HS-5 (cell line): ENCODE data around the gene ERP27.

Experiments used
- DNase-seq: peaks from one replicate; pipeline ENCODE4 v3.0.0-alpha.2; 2012; ENCODE audit warnings: low read depth

ERP27 gene

DNA sequence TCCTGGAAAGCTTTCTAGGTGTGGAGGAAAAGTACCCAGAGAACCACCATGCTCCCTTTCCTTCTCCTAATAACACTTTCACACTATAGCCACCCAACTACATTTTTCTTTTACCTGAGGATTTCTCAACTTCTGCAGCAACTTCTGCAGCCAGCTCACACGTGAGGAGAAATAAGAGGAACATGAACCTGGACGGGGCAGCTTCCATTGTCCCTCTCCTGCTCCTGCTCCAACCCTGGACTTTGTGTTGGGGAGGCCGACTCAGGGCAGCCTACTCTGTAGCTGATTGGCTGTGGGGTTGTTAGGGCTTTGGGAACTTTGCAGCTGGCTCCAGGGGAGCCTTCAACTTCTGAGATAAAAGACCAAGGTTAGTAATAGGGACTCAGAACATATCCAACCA is at the start of gene ERP27:
Gene ERP27, minus strand, starts transcription at position 237 of the 400 bp plus-strand sequence. Its CDS starts 29 bp downstream, at position 208.
- no peak for DNase-seq

- no peak for DNase-seq
Observed at GRCh38 chr12:14988035-14988434, 49.7 kb upstream of the ERP27 start.

DNA sequence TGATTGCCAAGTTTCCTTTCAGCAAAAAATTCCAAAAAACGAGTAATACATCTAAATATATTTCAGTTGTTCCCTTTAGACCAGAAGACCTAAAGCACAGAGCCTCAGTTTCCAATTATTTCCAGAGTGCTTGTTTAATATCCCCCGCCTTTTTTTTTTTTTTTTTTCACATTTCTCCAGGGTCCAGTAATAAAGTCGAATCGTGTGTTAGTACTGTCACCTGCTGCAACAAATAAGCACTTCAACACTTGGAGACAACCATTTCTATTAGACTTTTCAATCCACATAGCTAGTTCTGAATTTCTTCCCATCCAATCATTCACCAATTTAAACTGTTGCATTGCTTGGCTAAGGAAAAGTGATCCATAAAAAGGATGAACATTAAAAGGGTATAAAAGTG is 48.1 kb upstream of the ERP27 start:
- DNase-seq = no peak

GRCh38 chr12:14984766-14985285 is 46.5 kb upstream of the ERP27 start:
- no peak for DNase-seq

DNA sequence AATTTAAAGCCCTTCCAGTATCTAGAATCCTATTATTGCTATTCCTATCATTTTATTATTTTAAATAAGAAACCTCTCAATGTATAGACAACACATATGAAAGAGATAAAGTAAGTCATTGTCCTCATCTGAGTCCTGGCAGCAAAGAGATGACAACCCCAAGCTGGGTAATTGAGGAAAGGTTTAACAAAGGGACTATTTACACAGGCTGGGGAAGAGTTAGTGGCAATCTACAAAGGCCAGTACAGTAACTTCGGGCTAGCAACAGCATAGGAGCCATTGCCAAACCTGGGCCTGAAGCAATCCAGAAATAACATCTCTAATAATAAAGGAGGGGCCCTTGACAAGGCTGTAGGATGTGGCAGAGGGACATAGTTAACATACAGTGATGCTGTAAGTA is 45.7 kb upstream of the ERP27 start:
- DNase-seq = no peak

- DNase-seq = no peak
Observed at GRCh38 chr12:14982991-14983390, 44.7 kb upstream of the ERP27 start.

- DNase-seq = no peak
Observed at GRCh38 chr12:14982562-14982961, 44.2 kb upstream of the ERP27 start.

DNA sequence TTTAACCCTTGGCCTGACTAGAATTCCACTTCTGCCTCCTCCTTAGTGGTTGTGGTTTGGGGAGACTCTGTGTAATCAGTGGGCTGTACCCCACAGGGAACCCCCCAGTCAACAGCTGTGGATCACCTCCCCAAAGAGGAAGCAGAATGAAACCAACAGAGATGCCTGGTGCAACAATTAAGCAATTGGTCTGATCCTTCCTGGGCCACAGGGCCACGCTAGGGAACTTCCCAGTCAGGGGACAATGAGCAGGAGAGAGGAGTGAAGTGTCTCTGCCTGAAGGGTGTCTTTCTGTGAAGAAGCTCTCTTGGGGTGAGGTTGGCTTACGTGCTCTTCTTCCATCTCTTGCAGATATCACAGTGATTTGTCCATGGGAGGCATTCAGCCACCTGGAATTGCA is 42.7 kb upstream of the ERP27 start:
- DNase-seq = no peak

DNA sequence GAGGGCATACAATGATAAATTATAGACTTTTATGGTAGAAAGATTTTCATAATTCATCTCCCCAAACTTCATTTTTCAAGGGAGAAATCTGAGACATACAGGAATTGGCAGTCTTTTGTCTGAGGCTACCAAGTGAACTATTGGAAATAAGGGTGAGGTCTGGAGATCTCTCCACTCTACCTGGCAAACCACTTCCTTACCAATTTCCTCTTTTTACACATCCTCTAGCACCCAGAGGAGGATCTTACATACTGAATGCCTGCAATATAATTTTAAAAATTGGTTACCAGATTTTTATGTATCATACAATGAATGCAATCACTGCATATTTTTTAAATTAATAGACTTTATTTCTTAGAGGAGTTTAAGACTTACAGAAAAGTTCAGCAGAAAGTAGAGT is 41.1 kb upstream of the ERP27 start:
- DNase-seq = no peak

- DNase-seq = no peak
Observed at GRCh38 chr12:14976658-14977057, 38.3 kb upstream of the ERP27 start.

DNA sequence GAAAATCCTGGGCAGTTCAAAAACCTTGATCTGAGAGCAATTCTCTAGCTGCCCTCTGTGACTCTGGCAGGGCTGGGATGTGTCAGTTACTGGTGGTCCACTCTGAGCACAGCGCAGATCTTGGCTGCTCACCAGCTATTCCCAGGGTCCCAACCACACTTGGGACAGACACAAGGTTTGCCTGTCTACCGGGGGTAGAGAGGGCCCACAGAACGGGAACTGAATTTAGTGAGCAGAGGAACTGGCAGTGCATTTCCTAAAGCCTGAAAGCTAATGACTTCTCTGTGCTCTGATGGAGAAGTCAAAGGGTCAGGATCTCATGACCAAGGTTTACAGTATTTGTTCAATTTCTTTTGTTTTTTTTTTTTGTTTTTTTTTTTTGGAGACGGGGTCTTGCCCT is 37.1 kb upstream of the ERP27 start:
- no peak for DNase-seq

DNA sequence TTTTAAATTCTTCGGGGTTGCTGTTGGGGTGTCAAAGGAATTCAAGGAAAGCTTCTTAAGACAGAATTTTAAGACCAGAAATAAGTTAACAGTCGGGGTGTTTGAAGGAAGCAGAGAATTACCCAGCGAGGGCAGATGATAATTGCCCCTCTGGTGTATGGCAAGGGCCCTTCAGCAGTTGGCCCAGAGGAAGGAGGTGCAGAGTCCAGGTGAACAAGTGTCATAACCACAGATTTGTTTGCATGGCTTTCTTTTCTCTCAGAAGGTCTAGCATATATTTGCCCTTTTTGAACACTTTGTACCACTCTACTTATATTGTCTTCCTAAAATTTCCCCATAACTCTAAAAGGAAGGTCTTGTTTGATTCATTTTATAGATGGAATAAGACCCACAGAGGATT is 36.3 kb upstream of the ERP27 start:
- DNase-seq = no peak

DNA sequence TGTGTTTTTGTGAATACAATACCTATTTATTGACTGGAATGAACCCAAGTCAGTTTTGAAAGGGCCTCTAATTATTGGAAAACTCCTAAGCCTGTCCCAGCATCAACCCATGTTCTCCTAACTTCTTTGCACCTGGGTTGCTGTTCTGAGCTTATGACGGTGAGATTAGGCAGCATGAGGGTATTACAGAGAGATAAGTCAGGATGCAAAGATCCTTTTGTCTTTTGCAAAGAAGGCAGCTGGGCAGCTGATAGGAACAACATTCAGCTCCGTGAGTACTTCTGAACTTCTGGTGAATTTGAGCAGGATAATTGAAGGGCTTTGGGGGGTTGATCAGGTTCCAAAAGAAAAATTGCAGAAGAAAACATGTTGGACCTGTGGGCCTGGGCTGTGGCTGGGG is 34.5 kb upstream of the ERP27 start, which contains the start of gene PDE6H:
Gene PDE6H, plus strand, starts transcription at position 227 of the 400 bp plus-strand sequence. CDS start 4,971 bp downstream, outside the sequence.
- no peak for DNase-seq

DNA sequence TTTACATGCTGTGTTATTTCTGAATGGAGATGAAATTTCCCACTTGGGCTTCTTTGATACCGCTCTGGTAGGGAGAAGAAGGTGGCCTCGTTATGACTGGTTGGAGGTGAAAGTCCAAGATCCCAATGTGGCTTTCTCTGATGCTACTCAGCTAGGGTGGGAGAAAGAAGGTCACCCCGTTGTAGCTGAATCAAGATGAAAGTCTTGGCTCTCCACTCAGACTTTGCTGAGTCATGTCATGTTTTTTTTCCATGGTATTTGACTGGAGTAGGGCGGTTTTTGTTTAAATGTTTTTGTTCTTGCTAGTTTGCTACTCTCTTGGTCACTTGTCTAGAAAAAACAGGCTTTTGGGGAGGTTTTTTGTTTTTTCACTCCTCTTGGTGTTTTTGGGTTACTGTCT is 32.1 kb upstream of the ERP27 start:
- no peak for DNase-seq

GRCh38 chr12:14968478-14968877 is 30.1 kb upstream of the ERP27 start:
- no peak for DNase-seq

GRCh38 chr12:14965221-14965620 is 26.9 kb upstream of the ERP27 start:
- no peak for DNase-seq

- DNase-seq = no peak
Observed at GRCh38 chr12:14964406-14964805, 26.1 kb upstream of the ERP27 start.

GRCh38 chr12:14963520-14963919 is 25.2 kb upstream of the ERP27 start:
- DNase-seq = no peak

GRCh38 chr12:14962797-14963196 is 24.5 kb upstream of the ERP27 start:
- no peak for DNase-seq

DNA sequence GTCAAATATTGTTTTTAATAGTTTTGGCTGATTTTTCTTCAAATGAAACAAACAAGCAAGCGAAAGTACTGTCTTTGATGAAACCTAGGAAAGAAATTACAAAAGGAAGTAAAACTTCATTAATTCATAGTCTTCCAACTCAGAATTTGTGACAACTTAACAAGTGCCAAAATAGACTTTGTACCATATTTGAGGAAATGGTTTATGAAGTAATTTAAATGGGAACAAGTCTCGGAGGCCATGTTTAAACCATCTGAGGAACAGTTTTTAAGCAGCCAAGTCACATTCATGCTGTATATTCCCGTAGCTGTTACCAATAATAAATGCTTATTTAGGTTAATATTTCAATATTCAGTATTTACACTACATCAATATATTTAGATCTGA is 23.8 kb upstream of the ERP27 start:
- DNase-seq = no peak

- DNase-seq = no peak
Observed at GRCh38 chr12:14961466-14962152, 23.3 kb upstream of the ERP27 start, which contains the start of gene ARHGDIB. TSS of gene ARHGDIB (minus strand) at chr12:14961601. CDS start at chr12:14950712, 10,889 bp downstream.

DNA sequence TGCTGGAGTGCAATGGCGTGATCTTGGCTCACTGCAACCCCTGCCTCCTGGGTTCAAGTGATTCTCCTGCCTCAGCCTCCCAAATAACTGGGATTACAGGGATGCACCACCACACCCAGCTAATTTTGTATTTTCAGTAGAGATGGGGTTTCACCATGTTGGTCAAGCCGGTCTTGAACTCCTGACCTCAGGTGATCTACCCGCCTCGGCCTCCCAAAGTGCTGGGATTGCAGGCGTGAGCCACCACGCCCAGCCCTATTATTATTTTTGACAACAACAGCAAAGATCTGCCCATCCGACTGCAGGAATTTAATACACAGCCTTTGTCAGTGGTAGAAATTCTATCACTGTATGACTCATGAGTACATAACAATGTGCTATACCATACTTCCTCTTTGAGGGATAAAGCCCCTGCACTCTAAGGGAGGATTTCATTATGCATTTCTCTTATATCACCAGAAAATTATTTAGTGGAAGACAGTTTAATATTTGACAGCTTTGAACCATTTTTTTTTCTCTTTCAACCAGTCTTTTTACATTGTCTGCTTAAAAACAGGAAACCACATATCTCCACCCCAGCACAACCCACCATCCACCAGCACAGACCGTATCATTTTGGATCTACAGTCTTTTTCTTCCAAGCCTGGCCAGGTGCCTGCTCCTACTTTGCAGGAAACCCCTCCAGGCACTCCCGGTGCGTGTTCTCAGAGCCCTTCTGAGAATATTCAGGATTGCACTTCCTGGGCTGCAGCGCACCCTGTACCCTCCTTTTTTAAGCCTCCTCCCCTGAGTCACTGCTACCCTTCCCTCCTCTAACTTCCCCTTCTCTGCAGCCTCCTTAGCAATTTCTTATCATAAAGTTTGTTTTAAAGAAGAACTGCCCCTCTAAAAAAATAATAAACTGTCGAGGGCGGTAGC is 22.5 kb upstream of the ERP27 start:
- peak; percentile 32 for DNase-seq

GRCh38 chr12:14959916-14960496 is 21.7 kb upstream of the ERP27 start:
- no peak for DNase-seq
